ENCODE results near the gene ECHS1. TPM values are rescaled to one million over a fixed set of nuclear protein-coding genes. Genes with fewer than 3 reads are reported as not detected.

ECHS1 gene
- total and polyA plus RNA-seq, 2 of the 8 experiments (the other 6 are each of a cell fraction or from before 2014, with no cell fraction given) = 41.7 to 101 TPM

DNA sequence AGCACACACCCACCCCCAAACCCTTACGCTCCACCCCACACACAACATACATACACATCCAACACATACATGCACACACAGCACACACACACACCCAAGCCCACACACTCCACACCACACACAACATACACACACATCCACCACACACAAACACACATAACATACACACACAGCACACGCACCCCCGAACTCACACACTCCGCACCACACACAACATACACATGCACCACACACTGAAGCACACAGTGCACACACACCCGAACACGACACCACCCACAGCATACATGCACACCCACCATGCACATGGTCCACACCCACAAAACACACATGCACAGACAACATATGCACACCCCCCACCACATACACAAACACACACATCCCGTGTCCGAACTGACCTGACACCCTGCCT is 24.0 kb downstream of the ECHS1 start:
- no peaks in the 10 kb centered on the region for H3K79me1 ChIP-seq (ENCODE audit: low read depth, low read length)
- no peak overlapping the region for H3K23ac ChIP-seq (ENCODE audit: insufficient read length)
- 0 out of 2 replicates have a peak overlapping the region, but pooled peaks have one; percentile 32 for H2AK5ac ChIP-seq (ENCODE audit: low read depth, low read length)
- no peak overlapping the region for H3K4me3 ChIP-seq (ENCODE audit: extremely low read depth in 1 of 4, insufficient read depth in 2 of 4, low read depth in 3 of 4, low read length in 4 of 4)
- ChIA-PET POLR2A (ENCODE audit: partially characterized antibody) (interaction anchor here (1.1 to 1.3 kb wide), 2 partner anchors 12 to 21 kb away, joined by 3 read pairs; partner anchors contain the start of gene CALY), CTCF (ENCODE audit: partially characterized antibody) (interaction anchor here (0.7 kb wide), 1 partner anchor 9 kb away, joined by 3 read pairs; no protein-coding TSS in a partner anchor)
- H4K8ac ChIP-seq (ENCODE audit: extremely low read depth, insufficient read depth, low read length) = no peak overlapping the region
- H4K91ac ChIP-seq (replicated peaks; ENCODE audit: insufficient read length, low read length) = peak overlapping the region; percentile 65
- H3K4ac ChIP-seq (replicated peaks; ENCODE audit: insufficient read length, low read depth, low read length) = no peak overlapping the region
- no peak overlapping the region for H3K14ac ChIP-seq (ENCODE audit: insufficient read length)
- no peaks in the 10 kb centered on the region for H3K36me3 ChIP-seq (ENCODE audit: control insufficient read depth in 2 of 4, insufficient read depth in 4 of 4, low read length in 3 of 4)
- no peak overlapping the region for H3K56ac ChIP-seq (replicated peaks; ENCODE audit: insufficient read length, low read depth, low read length)
- no peaks in the 10 kb centered on the region for H3K79me2 ChIP-seq (ENCODE audit: control insufficient read depth in 1 of 2, insufficient read depth in 2 of 2, low read length in 2 of 2)
- no peak overlapping the region for H2AFZ ChIP-seq (ENCODE audit: low read length)
- TF ChIP-seq HDAC2 (IDR thresholded peaks at IDR 0.05; ENCODE audit: borderline replicate concordance in 1 of 2, low read depth in 2 of 2, low read length in 2 of 2) (no peak), GABPA (IDR thresholded peaks at IDR 0.05; ENCODE audit: borderline replicate concordance, insufficient read depth, low read length) (no peak), RAD21 (IDR thresholded peaks at IDR 0.05 in 1 of 2, conservative IDR thresholded peaks at IDR 0.05 in 1 of 2; ENCODE audit: low read depth in 2 of 2, low read length in 2 of 2) (no peak), EZH2 (IDR thresholded peaks at IDR 0.05; ENCODE audit: low read depth, low read length, severe bottlenecking) (no peak)
- peaks cover 4% of the 10 kb centered on the region; the same call in 1 of the 2 replicates for H3K23me2 ChIP-seq (ENCODE audit: low read depth, low read length)
- peak overlapping the region; percentile 2; the same call in 1 of the 2 replicates for H2BK5ac ChIP-seq (ENCODE audit: low read depth, low read length)
- FAIRE-seq = no peak
- DNase-seq (ENCODE audit: low read depth in 1 of 2, low spot score in 2 of 2) = no peak
- H2BK12ac ChIP-seq (ENCODE audit: low read depth, low read length) = peak overlapping the region; percentile 18; the same call in 1 of the 2 replicates
- H3K18ac ChIP-seq (ENCODE audit: extremely low read depth, low read length) = no peak overlapping the region
- H2BK120ac ChIP-seq (replicated peaks; ENCODE audit: low read depth, low read length) = no peak overlapping the region
- no peak overlapping the region for H3K9ac ChIP-seq (replicated peaks in 1 of 4; ENCODE audit: extremely low read depth in 1 of 4, low read depth in 3 of 4, low read length in 3 of 4)
- H4K5ac ChIP-seq (ENCODE audit: insufficient read length, low read depth, low read length) = no peak overlapping the region
- 96 to 100% methylated on average over 4 to 8 of the region's 8 CpGs for WGBS, 2 experiments (ENCODE audit: extremely low coverage in 1 of 2, insufficient coverage in 1 of 2, insufficient read length in 1 of 2, insufficient replicate concordance in 2 of 2, low coverage in 1 of 2, low lambda C conversion rate in 2 of 2, missing lambda C conversion rate in 1 of 2)
- no peak overlapping the region for H3K27ac ChIP-seq (ENCODE audit: low read depth, low read length)
- no peak overlapping the region for H2BK20ac ChIP-seq (ENCODE audit: low read length)
- peaks cover 4 to 12% of the 10 kb centered on the region in 2 experiments for H4K20me1 ChIP-seq (replicated peaks in 1 of 2; ENCODE audit: control insufficient read depth in 1 of 2, insufficient read depth in 2 of 2, low read length in 2 of 2)
- H3K4me2 ChIP-seq (ENCODE audit: insufficient read depth in 1 of 2, low read depth in 2 of 2, low read length in 2 of 2) = no peak overlapping the region
- no peaks in the 10 kb centered on the region for H3K9me3 ChIP-seq (ENCODE audit: insufficient read depth in 2 of 2, low read depth in 1 of 2, low read length in 1 of 2)
- peaks cover 0 to 21% (median 2%) of the 10 kb centered on the region in 4 experiments; a peak in 4 of 7 replicates for H3K4me1 ChIP-seq (replicated peaks in 1 of 4; ENCODE audit: control insufficient read depth in 3 of 4, insufficient read depth in 4 of 4, low read length in 3 of 4)
- H3K27me3 ChIP-seq (replicated peaks in 1 of 4; ENCODE audit: control insufficient read depth in 3 of 4, extremely low read depth in 1 of 4, insufficient read depth in 3 of 4, low read length in 3 of 4) = no peaks in the 10 kb centered on the region; a peak in 3 of 7 replicates
- no peak overlapping the region; the same call in 1 of the 2 replicates for H2BK15ac ChIP-seq (ENCODE audit: low read length)
